Measurements from ENCODE around the gene KAT2A. TPM values are rescaled to one million over a fixed set of nuclear protein-coding genes. Genes with fewer than 3 reads are reported as not detected.

KAT2A gene
- polyA plus RNA-seq, 3 donors, result 1.9 to 68.7 (median 2.0) TPM

GRCh38 chr17:42167807-42168206, 46.6 kb upstream of the KAT2A start:
- H3K27me3 ChIP-seq (ENCODE audit: control insufficient read depth in 2 of 2, insufficient read depth in 2 of 2, low read length in 2 of 2), result no peaks in the 10 kb centered on the region
- Mint-ChIP-seq H3K9me3 (peaks cover 0 to 2% (median 0%) of the 10 kb centered on the region in 7 donors), H3K36me3 (no peaks in the 10 kb centered on the region), H3K27me3 (ENCODE audit: low read depth in 3 of 3) (peaks cover 3 to 5% (median 4%) of the 10 kb centered on the region in 3 donors), H3K4me3 (peak overlapping the region in 1 of 2 donors; percentile 56), H3K27ac (peak overlapping the region in 6 of 7 donors; percentile 18 to 82 (median 46)), H3K4me1 (peaks cover 18% of the 10 kb centered on the region)
- no peaks in the 10 kb centered on the region for H3K36me3 ChIP-seq (replicated peaks in 1 of 2; ENCODE audit: control insufficient read depth in 1 of 2, insufficient read depth in 2 of 2, low read length in 2 of 2)
- H3K79me2 ChIP-seq (ENCODE audit: insufficient read depth, low read length), result no peaks in the 10 kb centered on the region
- H2AFZ ChIP-seq (ENCODE audit: insufficient read depth, low read depth, low read length, poor library complexity, severe bottlenecking), result no peak overlapping the region
- intact Hi-C loops (cut with micrococcal nuclease), result no loop called here
- no peak for TF ChIP-seq CTCF (IDR thresholded peaks at IDR 0.05)
- no peaks in the 10 kb centered on the region for H4K20me1 ChIP-seq (ENCODE audit: insufficient read depth, low read length)
- DNase-seq, result peak in 2 of 3 donors; percentile 49 to 57
- H3K9ac ChIP-seq (ENCODE audit: insufficient read depth, low read length, poor library complexity, severe bottlenecking), result no peak overlapping the region
- no peak overlapping the region for H3K4me2 ChIP-seq (replicated peaks; ENCODE audit: extremely low read depth, low read length, poor library complexity, severe bottlenecking)
- WGBS (ENCODE audit: insufficient coverage), result 42% methylated on average over 8 of the region's 8 CpGs
- H3K4me3 ChIP-seq (replicated peaks in 1 of 3; ENCODE audit: low read depth in 2 of 3, low read length in 3 of 3), result no peak overlapping the region
- peak overlapping the region in 1 of 2 donors; percentile 7 for H3K27ac ChIP-seq (ENCODE audit: low read depth in 1 of 2, low read length in 2 of 2)
- no peaks in the 10 kb centered on the region for H3K9me3 ChIP-seq (replicated peaks in 1 of 2; ENCODE audit: control insufficient read depth in 1 of 2, insufficient read depth in 1 of 2, low read length in 2 of 2)
- H3K4me1 ChIP-seq (ENCODE audit: control insufficient read depth in 1 of 2, insufficient read depth in 2 of 2, low read length in 2 of 2), result peaks cover 18 to 23% of the 10 kb centered on the region in 2 donors

GRCh38 chr17:42166196-42166763, 45.1 kb upstream of the KAT2A start:
- intact Hi-C loops (cut with micrococcal nuclease), result no loop called here
- Histone ChIP-seq H3K36me3 (replicated peaks in 1 of 2; ENCODE audit: control insufficient read depth in 1 of 2, insufficient read depth in 2 of 2, low read length in 2 of 2) (no peaks in the 10 kb centered on the region), H3K4me2 (replicated peaks; ENCODE audit: extremely low read depth, low read length, poor library complexity, severe bottlenecking) (no peak overlapping the region), H3K4me3 (replicated peaks in 1 of 3; ENCODE audit: low read depth in 2 of 3, low read length in 3 of 3) (no peak overlapping the region), H3K4me1 (ENCODE audit: control insufficient read depth in 1 of 2, insufficient read depth in 2 of 2, low read length in 2 of 2) (peaks cover 30 to 38% of the 10 kb centered on the region in 2 donors), H3K27me3 (ENCODE audit: control insufficient read depth in 2 of 2, insufficient read depth in 2 of 2, low read length in 2 of 2) (no peaks in the 10 kb centered on the region), H3K9ac (ENCODE audit: insufficient read depth, low read length, poor library complexity, severe bottlenecking) (no peak overlapping the region), H3K27ac (ENCODE audit: low read depth in 1 of 2, low read length in 2 of 2) (no peak overlapping the region), H3K9me3 (replicated peaks in 1 of 2; ENCODE audit: control insufficient read depth in 1 of 2, insufficient read depth in 1 of 2, low read length in 2 of 2) (no peaks in the 10 kb centered on the region), H3K79me2 (ENCODE audit: insufficient read depth, low read length) (no peaks in the 10 kb centered on the region), H2AFZ (ENCODE audit: insufficient read depth, low read depth, low read length, poor library complexity, severe bottlenecking) (no peak overlapping the region), H4K20me1 (ENCODE audit: insufficient read depth, low read length) (no peaks in the 10 kb centered on the region)
- Mint-ChIP-seq H3K27me3 (ENCODE audit: low read depth in 3 of 3) (peaks cover 2 to 5% (median 3%) of the 10 kb centered on the region in 3 donors), H3K36me3 (no peaks in the 10 kb centered on the region), H3K27ac (peak overlapping the region in 1 of 7 donors; percentile 50), H3K4me3 (no peak overlapping the region), H3K4me1 (peaks cover 33% of the 10 kb centered on the region), H3K9me3 (peaks cover 0 to 2% (median 0%) of the 10 kb centered on the region in 7 donors)
- DNase-seq, result no peak
- 94% methylated on average over 18 of the region's 19 CpGs for WGBS (ENCODE audit: insufficient coverage)
- TF ChIP-seq CTCF (IDR thresholded peaks at IDR 0.05), result no peak

Measured in CD14-positive monocyte (primary cell).